Psoas muscle (tissue), 8 donors: ENCODE data around the gene CNOT9. TPM values are rescaled to one million over a fixed set of nuclear protein-coding genes. Genes with fewer than 3 reads are reported as not detected.

ENCODE experiments used
- ATAC-seq, 4 donors: fragments of 200-7000 bp; cut with Tn5 transposase; one replicate each; pipeline ENCODE4 v1.9.1; 2020; ENCODE audit warnings: moderate library complexity in 3 of 4, mild to moderate bottlenecking in 2 of 4
- DNase-seq, 2 donors: peaks; one replicate each; pipeline ENCODE4 v3.0.0-alpha.2; 2020
- H3K27ac ChIP-seq: fragments of 200-600 bp; one replicate; pipeline ENCODE4 v1.8.0; 2022
- H3K27me3 ChIP-seq, 3 donors: fragments of 200-600 bp in 1 of 3; one replicate each; pipeline versions ENCODE4 v1.6.1 to v1.8.0; 2013 to 2022; ENCODE audit warnings: low read length in 2 of 3, mild to moderate bottlenecking in 2 of 3, moderate library complexity in 1 of 3; ENCODE audit not compliant: insufficient read depth in 3 of 3
- H3K36me3 ChIP-seq, 2 donors: fragments of 200-600 bp in 1 of 2; one replicate each; pipeline versions ENCODE4 v1.6.1 to v1.8.0; 2013 to 2022; ENCODE audit warnings: low read depth in 1 of 2, mild to moderate bottlenecking in 1 of 2, moderate library complexity in 1 of 2; ENCODE audit not compliant: insufficient read depth in 1 of 2
- H3K4me1 ChIP-seq: fragments of 200-600 bp; one replicate; pipeline ENCODE4 v1.8.0; 2022
- H3K4me3 ChIP-seq: fragments of 200-600 bp; one replicate; pipeline ENCODE4 v1.8.0; 2022; ENCODE audit warnings: mild to moderate bottlenecking
- H3K9me3 ChIP-seq: fragments of 200-600 bp; one replicate; pipeline ENCODE4 v1.8.0; 2022
- WGBS, 3 donors: extraction: QIAGEN DNeasy Blood & Tissue Kit; methylation state at CpG; one replicate each; pipeline versions ENCODE4 v1.1.6 to v1.1.7; 2013; 5-methylcytosine and 5-hydroxymethylcytosine counted together
- intact Hi-C, 2 donors: fragments of 100-400 bp; cut with DNase I; formaldehyde crosslinking; loops; one replicate each; pipeline versions ENCODE4 v1.11.0 to v1.14.2; 2022
- polyA plus RNA-seq, 3 donors: library from polyadenylated mRNA; stranded (reverse); fragments of 200-250 nt; gene quantifications; one replicate each; pipeline ENCODE4 v1.2.3, GENCODE V29; 2013
- total RNA-seq, 4 donors: library from RNA; stranded (reverse); fragmentation: NEBNext Ultra II Directional in 2 of 4; extraction: Animal tissue kit (Norgen Biotek cat#: 25700) in 2 of 4; gene quantifications; one replicate each; pipeline versions ENCODE4 v1.2.1 to v1.2.4, GENCODE V29; 2021 to 2023
- TF ChIP-seq, protein P1 (sequence below): fragments of 200-600 bp; IDR thresholded peaks from one replicate; pipeline ENCODE4 v1.8.0; 2022; ENCODE audit warnings: antibody characterized with exemption
- donor health status: healthy with polysubstance abuse.
- donor health status: DM: no; HTN: no; CAD: no; lungs with moderate emphysema.
- donor health status: Bipolar disorder and iron deficiency.
- donor health status: healthy.
- donor health status: DM: yes; HTN: yes; CAD: no.
- donor health status: DM: no; HTN: no; CAD: no.
- donor health status: DM: no; HTN: no; CAD: no.
- donor health status: DM: yes; HTN: yes; CAD: no.

The CNOT9 gene
- total and polyA plus RNA-seq, 7 donors: 12.3 to 22.9 (median 17.9) TPM

DNA sequence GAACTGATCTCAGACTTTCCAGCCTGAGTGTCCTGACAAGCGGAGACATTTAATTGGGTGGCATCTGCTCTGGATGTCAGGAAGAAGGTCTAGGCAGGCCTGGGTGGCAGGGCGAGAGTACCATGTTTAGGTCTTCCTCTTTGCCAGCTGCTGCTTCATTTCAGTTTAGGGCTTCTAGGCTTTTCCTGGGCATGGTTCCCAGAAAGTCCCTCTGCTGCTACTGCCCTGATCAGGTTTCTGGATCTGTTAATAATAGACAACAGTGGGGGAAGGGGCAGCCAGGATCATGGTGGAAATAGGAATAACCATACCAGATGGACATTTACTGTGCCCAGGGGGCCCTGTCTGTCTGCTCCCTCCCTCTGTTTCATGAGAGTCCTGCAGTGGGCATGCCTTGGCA is 36.8 kb downstream of the CNOT9 start:
- Histone ChIP-seq H3K27ac (peak overlapping the region; percentile 75), H3K4me1 (peaks cover 38% of the 10 kb centered on the region), H3K36me3 (no peaks in the 10 kb centered on the region), H3K4me3 (no peak overlapping the region), H3K9me3 (no peaks in the 10 kb centered on the region), H3K27me3 (no peaks in the 10 kb centered on the region)
- DNase-seq (peak; percentile 26 to 71), ATAC-seq (peak; percentile 74 to 88 (median 84))
- 23 to 32% (median 30%) methylated on average over 2 of the region's 2 CpGs for WGBS, 3 donors
- intact Hi-C loops: loop anchor here (1.0 to 5.0 kb wide), 3 partner anchors 28 to 52 kb away; partner anchors contain the start of genes BCS1L (in 1 of the 2) and ZNF142 (in 1 of the 2)
- TF ChIP-seq, protein P1, sequence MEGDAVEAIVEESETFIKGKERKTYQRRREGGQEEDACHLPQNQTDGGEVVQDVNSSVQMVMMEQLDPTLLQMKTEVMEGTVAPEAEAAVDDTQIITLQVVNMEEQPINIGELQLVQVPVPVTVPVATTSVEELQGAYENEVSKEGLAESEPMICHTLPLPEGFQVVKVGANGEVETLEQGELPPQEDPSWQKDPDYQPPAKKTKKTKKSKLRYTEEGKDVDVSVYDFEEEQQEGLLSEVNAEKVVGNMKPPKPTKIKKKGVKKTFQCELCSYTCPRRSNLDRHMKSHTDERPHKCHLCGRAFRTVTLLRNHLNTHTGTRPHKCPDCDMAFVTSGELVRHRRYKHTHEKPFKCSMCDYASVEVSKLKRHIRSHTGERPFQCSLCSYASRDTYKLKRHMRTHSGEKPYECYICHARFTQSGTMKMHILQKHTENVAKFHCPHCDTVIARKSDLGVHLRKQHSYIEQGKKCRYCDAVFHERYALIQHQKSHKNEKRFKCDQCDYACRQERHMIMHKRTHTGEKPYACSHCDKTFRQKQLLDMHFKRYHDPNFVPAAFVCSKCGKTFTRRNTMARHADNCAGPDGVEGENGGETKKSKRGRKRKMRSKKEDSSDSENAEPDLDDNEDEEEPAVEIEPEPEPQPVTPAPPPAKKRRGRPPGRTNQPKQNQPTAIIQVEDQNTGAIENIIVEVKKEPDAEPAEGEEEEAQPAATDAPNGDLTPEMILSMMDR: no peak

GRCh38 chr2:218607436-218608115 is 38.9 kb downstream of the CNOT9 start, which contains the start of gene PLCD4:
TSS of gene PLCD4 (plus strand) at chr2:218607899. CDS start at chr2:218615740, 7,841 bp downstream.
- peak; percentile 38 to 75 for DNase-seq
- ATAC-seq: peak; percentile 81 to 89 (median 86)
- intact Hi-C loops: loop anchor here (5.0 kb wide), 2 partner anchors 35 to 50 kb away; partner anchors contain the start of genes BCS1L (in 1 of the 2) and ZNF142 (in 1 of the 2)
- H3K36me3 ChIP-seq: peaks cover 0 to 8% of the 10 kb centered on the region in 2 donors
- peak within 1 kb of the TSS; percentile 75 for H3K27ac ChIP-seq
- H3K4me3 ChIP-seq: peak within 1 kb of the TSS; percentile 70
- no peaks in the 10 kb centered on the region for H3K9me3 ChIP-seq
- WGBS, 3 donors: 2 to 4% (median 4%) methylated on average over 8 of the region's 8 CpGs
- H3K4me1 ChIP-seq: peaks cover 51% of the 10 kb centered on the region
- no peaks in the 10 kb centered on the region for H3K27me3 ChIP-seq
- TF ChIP-seq, protein P1: no peak

DNA sequence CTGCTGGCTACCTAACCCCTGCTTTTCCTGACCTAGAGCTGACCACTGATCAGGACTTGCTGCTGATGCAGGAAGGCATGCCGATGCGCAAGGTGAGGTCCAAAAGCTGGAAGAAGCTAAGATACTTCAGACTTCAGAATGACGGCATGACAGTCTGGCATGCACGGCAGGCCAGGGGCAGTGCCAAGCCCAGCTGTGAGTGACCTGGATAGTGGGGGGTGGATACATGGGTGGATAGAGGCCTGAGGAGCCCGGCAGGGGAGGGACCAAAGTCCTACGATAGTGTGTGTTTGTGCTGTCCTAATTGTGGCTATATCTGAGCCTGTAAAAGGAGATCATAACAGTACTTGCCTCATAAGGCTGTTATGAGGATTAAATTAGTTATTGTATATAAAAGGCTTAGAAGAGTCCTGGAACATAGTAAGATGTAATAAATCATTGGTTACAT is 47.3 kb downstream of the CNOT9 start:
- H3K27ac ChIP-seq: peak overlapping the region; percentile 71
- DNase-seq (peak in 1 of 2 donors; percentile 57), ATAC-seq (peak; percentile 52 to 84 (median 73))
- H3K4me1 ChIP-seq: peaks cover 22% of the 10 kb centered on the region
- H3K27me3 ChIP-seq: no peaks in the 10 kb centered on the region
- intact Hi-C loops: no loop called here
- 36 to 51% (median 36%) methylated on average over 6 of the region's 6 CpGs for WGBS, 3 donors
- H3K9me3 ChIP-seq: no peaks in the 10 kb centered on the region
- no peak overlapping the region for H3K4me3 ChIP-seq
- peaks cover 0 to 50% of the 10 kb centered on the region in 2 donors for H3K36me3 ChIP-seq
- TF ChIP-seq, protein P1: no peak

DNA sequence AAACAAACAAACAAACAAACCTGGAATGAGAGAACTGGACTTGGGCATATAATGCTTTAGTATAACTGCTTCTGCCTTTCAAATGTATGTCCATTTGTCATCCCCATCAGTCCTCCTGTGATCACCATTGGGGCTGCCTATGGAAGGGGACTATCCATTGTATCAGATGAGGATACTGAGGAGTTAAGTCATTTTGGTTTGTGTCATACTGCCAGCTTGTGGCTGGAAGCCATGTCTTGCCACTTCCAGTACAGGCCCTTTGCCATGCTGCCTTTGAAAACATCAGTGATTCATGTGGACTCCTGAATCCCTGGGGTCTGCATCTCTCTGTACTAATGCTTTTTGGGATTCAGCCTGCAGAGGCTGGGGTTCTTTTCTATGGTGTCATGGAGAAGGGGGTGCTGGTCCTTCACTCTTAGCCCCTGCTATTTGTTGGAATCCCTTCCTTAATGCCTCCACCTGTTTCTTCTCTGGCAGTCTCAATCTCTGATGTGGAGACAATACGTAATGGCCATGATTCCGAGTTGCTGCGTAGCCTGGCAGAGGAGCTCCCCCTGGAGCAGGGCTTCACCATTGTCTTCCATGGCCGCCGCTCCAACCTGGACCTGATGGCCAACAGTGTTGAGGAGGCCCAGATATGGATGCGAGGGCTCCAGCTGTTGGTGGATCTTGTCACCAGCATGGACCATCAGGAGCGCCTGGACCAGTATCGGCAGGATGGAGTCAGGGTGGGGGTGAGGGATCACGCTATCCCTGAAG is 49.6 kb downstream of the CNOT9 start:
- peak overlapping the region; percentile 50 for H3K27ac ChIP-seq
- peaks cover 2 to 64% of the 10 kb centered on the region in 2 donors for H3K36me3 ChIP-seq
- 59 to 78% (median 62%) methylated on average over 9 of the region's 9 CpGs for WGBS, 3 donors
- no peak for DNase-seq
- H3K4me3 ChIP-seq: no peak overlapping the region
- H3K27me3 ChIP-seq: no peaks in the 10 kb centered on the region
- peak; percentile 45 to 73 (median 61) for ATAC-seq
- TF ChIP-seq, protein P1: no peak
- H3K4me1 ChIP-seq: peaks cover 26% of the 10 kb centered on the region
- intact Hi-C loops: no loop called here
- no peaks in the 10 kb centered on the region for H3K9me3 ChIP-seq
